Posterior cingulate gyrus (tissue), 11 donors: Measurements from ENCODE around the gene PPP1R15A.
"Not testable (repeated sequence)": the region's sequence is repeated elsewhere in the genome, so short reads cannot be mapped to it uniquely, and the experiment has no call there.

Source experiments
- DNase-seq, 10 donors: peaks; one replicate each; pipeline versions ENCODE4 v3.0.0 to v3.0.0-alpha.2; 2020 to 2021; ENCODE audit warnings: mixed read lengths in 3 of 10
- intact Hi-C: fragments of 100-400 bp; cut with DNase I; formaldehyde crosslinking; loops from one replicate; pipeline ENCODE4 v1.15.1; 2023

Gene PPP1R15A

GRCh38 chr19:48872182-48872883, at the start of gene PPP1R15A:
TSS of gene PPP1R15A (plus strand) at chr19:48872421. CDS start at chr19:48873234, 813 bp downstream.
- peak; percentile 96 to 100 (median 99) for DNase-seq
- intact Hi-C loops, result no loop called here

GRCh38 chr19:48822514-48822913, 49.7 kb upstream of the PPP1R15A start:
- intact Hi-C loops, result no loop called here
- DNase-seq, result no peak

- intact Hi-C loops, result no loop called here
- no peak for DNase-seq
These were observed 45.6 kb upstream of the PPP1R15A start for GRCh38 chr19:48826606-48827020.

- intact Hi-C loops, result no loop called here
- no peak for DNase-seq
These were observed 42.1 kb upstream of the PPP1R15A start for GRCh38 chr19:48830088-48830487.

- no peak for DNase-seq
- intact Hi-C loops, result no loop called here
These were observed 41.3 kb upstream of the PPP1R15A start for GRCh38 chr19:48830965-48831364.

GRCh38 chr19:48833049-48833448, 39.2 kb upstream of the PPP1R15A start:
- no peak for DNase-seq
- intact Hi-C loops, result no loop called here

- DNase-seq, result no peak
- intact Hi-C loops, result no loop called here
These were observed 38.2 kb upstream of the PPP1R15A start for GRCh38 chr19:48833977-48834376.

GRCh38 chr19:48835734-48836088, 36.5 kb upstream of the PPP1R15A start:
- intact Hi-C loops, result loop anchor here (1.0 kb wide), 1 partner anchor 40 kb away; no protein-coding TSS in a partner anchor
- DNase-seq, result peak; percentile 77 to 98 (median 93)

- intact Hi-C loops, result no loop called here
These were observed 35.9 kb upstream of the PPP1R15A start, which contains the start of gene HSD17B14 for GRCh38 chr19:48836089-48837017. TSS of gene HSD17B14 (minus strand) at chr19:48836491. CDS start at chr19:48836411, 80 bp downstream.

GRCh38 chr19:48837051-48837524, 35.1 kb upstream of the PPP1R15A start:
- DNase-seq, result peak; percentile 61 to 98 (median 87)
- intact Hi-C loops, result no loop called here

More at GRCh38 chr19:48836089-48837017, 35.9 kb upstream of the PPP1R15A start, which contains the start of gene HSD17B14:
- DNase-seq, result peak in 1 of 10 donors; percentile 13

GRCh38 chr19:48837687-48838086, 34.5 kb upstream of the PPP1R15A start:
- DNase-seq, result no peak
- intact Hi-C loops, result no loop called here

- peak in 1 of 10 donors; percentile 81 for DNase-seq
- intact Hi-C loops, result loop anchor here (2.0 kb wide), 1 partner anchor 194 kb away; the partner anchor contains the start of gene CA11
These were observed 31.2 kb upstream of the PPP1R15A start for GRCh38 chr19:48841047-48841446.

- DNase-seq, result no peak
- intact Hi-C loops, result loop anchor here (2.0 kb wide), 1 partner anchor 195 kb away; the partner anchor contains the start of gene CA11
These were observed 30.6 kb upstream of the PPP1R15A start for GRCh38 chr19:48841571-48841970.

- intact Hi-C loops, result loop anchor here (1.0 kb wide), 1 partner anchor 54 kb away; no protein-coding TSS in a partner anchor
- DNase-seq, result peak in 4 of 10 donors; percentile 34 to 50 (median 42)
These were observed 29.4 kb upstream of the PPP1R15A start for GRCh38 chr19:48842789-48843162.

- intact Hi-C loops, result no loop called here
- DNase-seq, result no peak
These were observed 27.7 kb upstream of the PPP1R15A start for GRCh38 chr19:48844472-48844871.

- intact Hi-C loops, result no loop called here
- DNase-seq, result no peak
These were observed 26.8 kb upstream of the PPP1R15A start for GRCh38 chr19:48845384-48845783.

- DNase-seq, intact Hi-C loops: not testable (repeated sequence)
These were observed 25.6 kb upstream of the PPP1R15A start for GRCh38 chr19:48846659-48847058.

GRCh38 chr19:48852292-48852691, 19.9 kb upstream of the PPP1R15A start:
- intact Hi-C loops, result no loop called here
- no peak for DNase-seq

GRCh38 chr19:48853483-48853882, 18.7 kb upstream of the PPP1R15A start:
- intact Hi-C loops, result no loop called here
- DNase-seq, result no peak

GRCh38 chr19:48854103-48854502, 18.1 kb upstream of the PPP1R15A start:
- DNase-seq, result no peak
- intact Hi-C loops, result no loop called here

GRCh38 chr19:48856921-48857320, 15.3 kb upstream of the PPP1R15A start:
- intact Hi-C loops, result no loop called here
- DNase-seq, result no peak
